OCI-LY7 (cell line): ENCODE measurements around the gene UBTFL1. TPM values are rescaled to one million over a fixed set of nuclear protein-coding genes. Genes with fewer than 3 reads are reported as not detected.

Experiments
- BruUV-seq: library from RNA; stranded (reverse); fragments of 400-500 nt; replicated peaks from 2 replicates; lab custom pipeline; 2021; lab: Mats Ljungman, UMichigan
- CTCF ChIA-PET: fragments of 300-600 bp; sonication (Branson Sonifier 250); formaldehyde crosslinking; loops from one replicate; lab custom pipeline; 2022; ENCODE audit warnings: antibody characterized with exemption; ENCODE audit not compliant: unreplicated experiment; lab: Charles Lee
- POLR2A ChIA-PET: fragments of 300-600 bp; sonication (Branson Sonifier 250); formaldehyde crosslinking; loops from one replicate; lab custom pipeline; 2022; ENCODE audit warnings: antibody characterized with exemption; lab: Charles Lee
- DNase-seq: peaks from one replicate; pipeline ENCODE4 v3.0.0-alpha.2; 2015; ENCODE audit warnings: low spot score
- H2AFZ ChIP-seq: fragments of 200-600 bp; sonication (generic), shearing (Covaris generic); 2 replicates; pipeline ENCODE4 v1.6.1; 2014; ENCODE audit warnings: mild to moderate bottlenecking, antibody characterized with exemption, low read length, moderate library complexity
- H3K27ac ChIP-seq: fragments of 200-600 bp; sonication (generic); 2 replicates; pipeline ENCODE4 v1.5.1; 2014; ENCODE audit warnings: mixed run types, low read depth, mild to moderate bottlenecking, moderate library complexity, low read length, inconsistent platforms; ENCODE audit not compliant: poor library complexity, severe bottlenecking
- H3K36me3 ChIP-seq: fragments of 200-600 bp; sonication (generic); 2 replicates; pipeline ENCODE4 v1.6.1; 2014; ENCODE audit warnings: mild to moderate bottlenecking, antibody characterized with exemption, low read length, moderate library complexity, mixed read lengths; ENCODE audit not compliant: insufficient read depth
- H3K4me1 ChIP-seq: fragments of 200-600 bp; sonication (generic); 2 replicates; pipeline ENCODE4 v1.5.1; 2014; ENCODE audit warnings: mild to moderate bottlenecking, low read length; ENCODE audit not compliant: insufficient read depth, poor library complexity, severe bottlenecking
- H3K4me2 ChIP-seq: fragments of 200-600 bp; sonication (generic); 2 replicates; pipeline ENCODE4 v1.6.1; 2014; ENCODE audit warnings: mild to moderate bottlenecking, low read length
- H3K4me3 ChIP-seq: fragments of 200-600 bp; sonication (generic); 2 replicates; pipeline ENCODE4 v1.5.1; 2014; ENCODE audit warnings: mild to moderate bottlenecking, low read depth, low read length; ENCODE audit not compliant: poor library complexity, severe bottlenecking
- H3K79me2 ChIP-seq: fragments of 200-600 bp; sonication (generic); 2 replicates; pipeline ENCODE4 v1.6.1; 2016; ENCODE audit warnings: low read depth, mild to moderate bottlenecking, low read length, moderate library complexity, mixed read lengths; ENCODE audit not compliant: insufficient read depth
- H3K9me2 ChIP-seq: fragments of 200-600 bp; sonication (generic); 2 replicates; pipeline ENCODE4 v1.6.1; 2016; ENCODE audit warnings: mild to moderate bottlenecking, low read length, mixed read lengths; ENCODE audit not compliant: insufficient read depth
- H3K9me3 ChIP-seq: fragments of 200-600 bp; sonication (generic); 2 replicates; pipeline ENCODE4 v1.6.1; 2014; ENCODE audit warnings: mild to moderate bottlenecking, mixed run types, low read length, mixed read lengths
- H4K20me1 ChIP-seq: fragments of 200-600 bp; sonication (generic); 2 replicates; pipeline ENCODE4 v1.6.1; 2014; ENCODE audit warnings: mild to moderate bottlenecking, antibody characterized with exemption, low read length, moderate library complexity, mixed read lengths; ENCODE audit not compliant: insufficient read depth
- EZH2phosphoT487 ChIP-seq: fragments of 200-600 bp; sonication (generic); IDR thresholded peaks from 2 replicates; pipeline ENCODE4 v1.6.1; 2018; ENCODE audit warnings: low read depth, borderline replicate concordance, mild to moderate bottlenecking, mixed run types, antibody characterized with exemption, low read length, moderate library complexity, mixed read lengths
- intact Hi-C: fragments of 100-400 bp; cut with micrococcal nuclease; formaldehyde crosslinking; loops from one replicate; pipeline ENCODE4 v1.10.0; 2022; ENCODE audit not compliant: unreplicated experiment
- total RNA-seq, 2 experiments: library from RNA; depleted of rRNA in 1 of 2; stranded (reverse); fragments of >200 nt in 1 of 2; shearing (Covaris generic) in 1 of 2; gene quantifications; 2 replicates each; pipeline ENCODE4 v1.2.3, GENCODE V29; 2014 to 2022
- TF ChIP-seq, protein P1 (sequence below): fragments of 200-600 bp; sonication (generic); conservative IDR thresholded peaks from 2 replicates; pipeline ENCODE4 v1.5.1; 2014; ENCODE audit warnings: mild to moderate bottlenecking, antibody characterized with exemption, low read length, moderate library complexity, mixed read lengths

UBTFL1 gene
- total RNA-seq, 2 experiments from 2014 or later: not detected

DNA sequence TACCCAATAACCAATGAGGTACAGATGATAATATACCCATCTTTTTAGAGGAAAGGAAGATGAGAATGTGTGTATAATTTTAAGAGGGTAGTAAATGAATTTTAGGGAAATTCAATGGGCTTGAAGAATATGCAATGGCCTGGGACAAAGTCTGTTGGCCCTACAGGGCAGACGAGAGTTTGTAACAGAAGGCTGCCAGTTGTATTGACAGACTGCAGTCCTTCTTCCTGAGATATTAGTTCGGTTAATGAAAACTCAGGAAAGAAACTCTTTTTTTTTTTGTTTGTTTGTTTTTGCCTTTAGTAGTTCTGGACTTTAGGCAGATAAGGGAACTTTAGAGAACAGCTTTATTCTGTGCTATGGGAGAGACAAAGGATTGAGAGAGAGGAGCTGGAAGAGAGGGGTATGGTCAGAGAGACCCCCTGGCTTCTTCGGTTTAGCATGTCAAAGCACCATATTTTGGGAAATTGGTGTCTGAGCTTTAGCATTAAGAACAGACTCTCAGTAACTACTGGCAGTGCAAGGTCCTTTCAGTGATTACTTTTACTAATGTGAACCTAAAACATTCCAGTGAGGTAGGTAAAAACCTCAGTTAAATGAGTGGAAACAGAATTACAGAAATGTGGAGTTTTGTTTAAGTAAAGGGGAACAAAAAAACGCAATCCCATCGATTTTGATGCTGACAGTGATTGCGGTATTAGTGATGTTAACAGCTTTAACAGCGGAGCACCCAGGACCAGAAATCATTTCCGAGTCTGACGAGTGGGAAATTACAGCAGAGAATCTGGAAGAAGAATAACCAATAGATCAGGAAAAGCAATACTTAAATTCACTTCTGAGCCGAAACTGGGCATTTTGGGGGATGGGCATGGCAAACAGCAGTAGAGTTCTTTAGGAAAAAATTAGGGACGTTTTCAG is 48.1 kb downstream of the UBTFL1 start:
- Histone ChIP-seq H3K4me1 (no peaks in the 10 kb centered on the region), H3K4me3 (no peak overlapping the region), H3K9me3 (no peaks in the 10 kb centered on the region), H3K27ac (no peak overlapping the region), H4K20me1 (no peaks in the 10 kb centered on the region), H3K4me2 (no peak overlapping the region), H3K9me2 (no peaks in the 10 kb centered on the region), H3K36me3 (no peaks in the 10 kb centered on the region), H2AFZ (no peak overlapping the region), H3K79me2 (no peaks in the 10 kb centered on the region)
- POLR2A ChIA-PET: no interaction called here
- intact Hi-C loops: no loop called here
- CTCF ChIA-PET: no interaction called here
- TF ChIP-seq, protein P1, sequence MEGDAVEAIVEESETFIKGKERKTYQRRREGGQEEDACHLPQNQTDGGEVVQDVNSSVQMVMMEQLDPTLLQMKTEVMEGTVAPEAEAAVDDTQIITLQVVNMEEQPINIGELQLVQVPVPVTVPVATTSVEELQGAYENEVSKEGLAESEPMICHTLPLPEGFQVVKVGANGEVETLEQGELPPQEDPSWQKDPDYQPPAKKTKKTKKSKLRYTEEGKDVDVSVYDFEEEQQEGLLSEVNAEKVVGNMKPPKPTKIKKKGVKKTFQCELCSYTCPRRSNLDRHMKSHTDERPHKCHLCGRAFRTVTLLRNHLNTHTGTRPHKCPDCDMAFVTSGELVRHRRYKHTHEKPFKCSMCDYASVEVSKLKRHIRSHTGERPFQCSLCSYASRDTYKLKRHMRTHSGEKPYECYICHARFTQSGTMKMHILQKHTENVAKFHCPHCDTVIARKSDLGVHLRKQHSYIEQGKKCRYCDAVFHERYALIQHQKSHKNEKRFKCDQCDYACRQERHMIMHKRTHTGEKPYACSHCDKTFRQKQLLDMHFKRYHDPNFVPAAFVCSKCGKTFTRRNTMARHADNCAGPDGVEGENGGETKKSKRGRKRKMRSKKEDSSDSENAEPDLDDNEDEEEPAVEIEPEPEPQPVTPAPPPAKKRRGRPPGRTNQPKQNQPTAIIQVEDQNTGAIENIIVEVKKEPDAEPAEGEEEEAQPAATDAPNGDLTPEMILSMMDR: no peak
- TF ChIP-seq EZH2phosphoT487: no peak
- DNase-seq: no peak
- BruUV-seq: no TSS peak

GRCh38 chr11:90134478-90135003 is 48.8 kb downstream of the UBTFL1 start, which contains the start of gene NAALAD2:
NAALAD2 (plus strand) TSS chr11:90134663; CDS start chr11:90134759, 96 bp downstream.
- no peak within 1 kb of the TSS for H3K4me3 ChIP-seq
- no peak within 1 kb of the TSS for H3K27ac ChIP-seq
- H3K9me2 ChIP-seq: no peaks in the 10 kb centered on the region
- BruUV-seq: no TSS peak
- intact Hi-C loops: no loop called here
- H2AFZ ChIP-seq: no peak within 1 kb of the TSS
- no peak within 1 kb of the TSS for H3K4me2 ChIP-seq
- POLR2A ChIA-PET: no interaction called here
- TF ChIP-seq, protein P1: no peak
- no peak for TF ChIP-seq EZH2phosphoT487
- CTCF ChIA-PET: no interaction called here
- H4K20me1 ChIP-seq: no peaks in the 10 kb centered on the region
- no peaks in the 10 kb centered on the region for H3K4me1 ChIP-seq
- no peaks in the 10 kb centered on the region for H3K36me3 ChIP-seq
- H3K79me2 ChIP-seq: no peaks in the 10 kb centered on the region
- no peaks in the 10 kb centered on the region for H3K9me3 ChIP-seq
- DNase-seq: no peak

DNA sequence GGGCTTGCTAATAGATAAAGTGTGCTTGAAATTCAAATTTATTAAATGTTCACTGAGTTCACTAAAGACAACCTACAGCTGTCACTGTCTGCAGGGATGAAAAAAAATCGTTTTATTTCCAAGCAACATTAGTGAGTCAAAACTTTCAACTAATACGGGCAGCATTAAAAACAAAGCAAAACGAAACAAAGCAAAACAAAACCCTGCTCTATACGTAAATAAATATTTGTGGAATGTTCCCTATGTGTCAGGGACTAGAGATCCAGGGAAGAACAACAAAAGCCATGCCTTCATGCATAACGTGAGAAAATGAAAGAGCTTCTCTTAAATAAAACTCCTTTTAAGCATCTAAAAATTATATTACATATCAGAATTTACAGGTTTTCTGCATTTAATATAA is 49.3 kb downstream of the UBTFL1 start:
- no peaks in the 10 kb centered on the region for H4K20me1 ChIP-seq
- no peaks in the 10 kb centered on the region for H3K9me3 ChIP-seq
- H3K4me3 ChIP-seq: no peak overlapping the region
- POLR2A ChIA-PET: no interaction called here
- intact Hi-C loops: no loop called here
- no peaks in the 10 kb centered on the region for H3K79me2 ChIP-seq
- CTCF ChIA-PET: no interaction called here
- no peaks in the 10 kb centered on the region for H3K9me2 ChIP-seq
- no peak overlapping the region for H3K27ac ChIP-seq
- H2AFZ ChIP-seq: no peak overlapping the region
- TF ChIP-seq EZH2phosphoT487: no peak
- TF ChIP-seq, protein P1: no peak
- no TSS peak for BruUV-seq
- no peaks in the 10 kb centered on the region for H3K4me1 ChIP-seq
- no peak overlapping the region for H3K4me2 ChIP-seq
- H3K36me3 ChIP-seq: no peaks in the 10 kb centered on the region
- DNase-seq: no peak
